GM12892 (cell line): ENCODE data around the gene ASH1L.
"Not testable (repeated sequence)": the region's sequence is repeated elsewhere in the genome, so short reads cannot be mapped to it uniquely, and the experiment has no call there.

Source experiments
- POLR2A ChIP-seq: IDR thresholded peaks from 2 replicates; pipeline ENCODE4 v1.6.1; 2011; ENCODE audit warnings: low read depth, low read length, control low read depth
- POLR2AphosphoS5 ChIP-seq: IDR thresholded peaks from 2 replicates; pipeline ENCODE4 v1.6.1; 2011; ENCODE audit warnings: low read depth, low read length, control low read depth
- TAF1 ChIP-seq: IDR thresholded peaks from 2 replicates; pipeline ENCODE4 v1.6.1; 2011; ENCODE audit warnings: low read depth, mild to moderate bottlenecking, control low read depth, low read length, borderline replicate concordance

DNA sequence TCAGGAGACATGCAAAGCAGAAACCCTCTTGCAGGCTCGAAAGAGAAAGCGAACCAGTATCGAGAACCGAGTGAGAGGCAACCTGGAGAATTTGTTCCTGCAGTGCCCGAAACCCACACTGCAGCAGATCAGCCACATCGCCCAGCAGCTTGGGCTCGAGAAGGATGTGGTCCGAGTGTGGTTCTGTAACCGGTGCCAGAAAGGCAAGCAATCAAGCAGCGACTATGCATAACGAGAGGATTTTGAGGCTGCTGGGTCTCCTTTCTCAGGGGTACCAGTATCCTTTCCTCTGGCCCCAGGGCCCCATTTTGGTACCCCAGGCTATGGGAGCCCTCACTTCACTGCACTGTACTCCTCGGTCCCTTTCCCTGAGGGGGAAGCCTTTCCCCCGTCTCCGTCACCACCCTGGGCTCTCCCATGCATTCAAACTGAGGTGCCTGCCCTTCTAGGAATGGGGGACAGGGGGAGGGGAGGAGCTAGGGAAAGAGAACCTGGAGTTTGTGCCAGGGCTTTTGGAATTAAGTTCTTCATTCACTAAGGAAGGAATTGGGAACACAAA is 128.7 kb downstream of the ASH1L start:
- not testable (repeated sequence) for TF ChIP-seq POLR2AphosphoS5, TAF1, POLR2A
